ENCODE results near the gene CCDC7. TPM values are rescaled to one million over a fixed set of nuclear protein-coding genes. Genes with fewer than 3 reads are reported as not detected.

Gene CCDC7
- total and polyA plus RNA-seq, 10 of the 15 experiments (the other 5 are each of a cell fraction or from before 2014, with no cell fraction given) = 1.8 to 5.6 (median 3.4) TPM

- Histone ChIP-seq H4K20me1 (ENCODE audit: control insufficient read depth, insufficient read depth) (no peaks in the 10 kb centered on the region), H3K36me3 (ENCODE audit: control insufficient read depth in 2 of 2, insufficient read depth in 2 of 2, low read length in 1 of 2) (no peaks in the 10 kb centered on the region), H3K27ac (ENCODE audit: control insufficient read depth, insufficient read depth) (no peak overlapping the region), H2AFZ (ENCODE audit: control insufficient read depth, low read depth, low read length) (no peak overlapping the region), H3K9ac (ENCODE audit: control insufficient read depth, insufficient read depth, low read length) (no peak overlapping the region), H3K27me3 (replicated peaks in 1 of 2; ENCODE audit: control insufficient read depth in 2 of 2, insufficient read depth in 2 of 2, low read length in 1 of 2) (no peaks in the 10 kb centered on the region), H3K4me2 (ENCODE audit: control insufficient read depth, insufficient read depth) (no peak overlapping the region), H3K9me3 (replicated peaks; ENCODE audit: control insufficient read depth, insufficient read depth, low read length) (peaks cover 2% of the 10 kb centered on the region; the same call in 1 of the 3 replicates), H3K4me3 (no peak overlapping the region), H3K79me2 (ENCODE audit: control insufficient read depth, insufficient read depth, low read length) (no peaks in the 10 kb centered on the region), H3K4me1 (ENCODE audit: control insufficient read depth, insufficient read depth, low read length) (no peaks in the 10 kb centered on the region)
- POLR2A ChIA-PET = interaction anchor here (0.5 kb wide), 1 partner anchor 25 kb away, joined by 7 read pairs; no protein-coding TSS in a partner anchor
- FAIRE-seq = no peak
- WGBS (ENCODE audit: insufficient coverage, insufficient replicate concordance, low lambda C conversion rate, missing lambda C conversion rate) = 92% methylated on average over 2 of the region's 2 CpGs
- no peak for DNase-seq (ENCODE audit: low read depth, low spot score)
- intact Hi-C loops (cut with micrococcal nuclease; ENCODE audit: unreplicated experiment) = no loop called here
- in situ Hi-C loops (cut with MboI) = no loop called here
- no peak for ATAC-seq
- no peak for TF ChIP-seq HSF1 (IDR thresholded peaks at IDR 0.05; ENCODE audit: low read depth, low read length)
- TF ChIP-seq NBN (IDR thresholded peaks at IDR 0.05) = no peak
- no peak for TF ChIP-seq BACH1 (IDR thresholded peaks at IDR 0.05; ENCODE audit: borderline replicate concordance)
- no peak for TF ChIP-seq ZBTB33 (IDR thresholded peaks at IDR 0.05)
- no peak for TF ChIP-seq ESRRA (IDR thresholded peaks at IDR 0.05; ENCODE audit: low read length)
- TF ChIP-seq BCLAF1 (IDR thresholded peaks at IDR 0.05) = no peak
- TF ChIP-seq MTA3 (IDR thresholded peaks at IDR 0.05; ENCODE audit: borderline replicate concordance, low read length) = no peak
- no peak for TF ChIP-seq SREBF1 (IDR thresholded peaks at IDR 0.05; ENCODE audit: low read length)
- no peak for TF ChIP-seq NFXL1 (IDR thresholded peaks at IDR 0.05; ENCODE audit: borderline replicate concordance)
- RAD21 ChIA-PET (ENCODE audit: unreplicated experiment) = no interaction called here
- no TSS peak for BruUV-seq (replicated peaks)
- SMC1A ChIA-PET (ENCODE audit: uncharacterized antibody, unreplicated experiment) = no interaction called here
- CTCF ChIA-PET = no interaction called here
These were observed 19.8 kb upstream of the CCDC7 start for GRCh38 chr10:32426186-32426585.
